GM19463 (cell line): ENCODE measurements around the gene BZW1.

Source experiments
- ATAC-seq: cut with Tn5 transposase; IDR thresholded peaks from one replicate; pipeline ENCODE4 v1.9.1; 2021; ENCODE audit warnings: mild to moderate bottlenecking, moderate library complexity; ENCODE audit not compliant: unreplicated experiment

The BZW1 gene

GRCh38 chr2:200811333-200812121 is at the start of gene BZW1:
BZW1 (plus strand) TSS chr2:200811910; CDS start chr2:200813218, 1,308 bp downstream.
- peak; percentile 65 for ATAC-seq

GRCh38 chr2:200762127-200762526 is 49.6 kb upstream of the BZW1 start:
- no peak for ATAC-seq

GRCh38 chr2:200763422-200763821 is 48.3 kb upstream of the BZW1 start:
- no peak for ATAC-seq

GRCh38 chr2:200765139-200765951 is 46.4 kb upstream of the BZW1 start:
- ATAC-seq: peak; percentile 75

- no peak for ATAC-seq
Observed at GRCh38 chr2:200765995-200766660, 45.6 kb upstream of the BZW1 start.

GRCh38 chr2:200767111-200767885 is 44.4 kb upstream of the BZW1 start:
- ATAC-seq: no peak

GRCh38 chr2:200770847-200771246 is 40.9 kb upstream of the BZW1 start:
- no peak for ATAC-seq

GRCh38 chr2:200772620-200773019 is 39.1 kb upstream of the BZW1 start:
- no peak for ATAC-seq

GRCh38 chr2:200773083-200773482 is 38.6 kb upstream of the BZW1 start:
- ATAC-seq: no peak

- no peak for ATAC-seq
Observed at GRCh38 chr2:200774920-200775319, 36.8 kb upstream of the BZW1 start.

- ATAC-seq: no peak
Observed at GRCh38 chr2:200777275-200777674, 34.4 kb upstream of the BZW1 start.

- no peak for ATAC-seq
Observed at GRCh38 chr2:200778038-200778437, 33.7 kb upstream of the BZW1 start.

- ATAC-seq: no peak
Observed at GRCh38 chr2:200779214-200779613, 32.5 kb upstream of the BZW1 start.

- no peak for ATAC-seq
Observed at GRCh38 chr2:200781616-200782015, 30.1 kb upstream of the BZW1 start.

- ATAC-seq: no peak
Observed at GRCh38 chr2:200782251-200782650, 29.5 kb upstream of the BZW1 start.

- no peak for ATAC-seq
Observed at GRCh38 chr2:200784215-200784614, 27.5 kb upstream of the BZW1 start.

GRCh38 chr2:200786423-200786822 is 25.3 kb upstream of the BZW1 start:
- ATAC-seq: no peak

- no peak for ATAC-seq
Observed at GRCh38 chr2:200786826-200787225, 24.9 kb upstream of the BZW1 start.

GRCh38 chr2:200787351-200788120 is 24.2 kb upstream of the BZW1 start:
- ATAC-seq: no peak

- ATAC-seq: no peak
Observed at GRCh38 chr2:200788121-200788718, 23.5 kb upstream of the BZW1 start.
